ENCODE data around the gene GNG11. TPM values are rescaled to one million over a fixed set of nuclear protein-coding genes. Genes with fewer than 3 reads are reported as not detected.

Gene GNG11
- total and polyA plus RNA-seq, 10 of the 15 experiments (the other 5 are each of a cell fraction or from before 2014, with no cell fraction given) = 0.15 to 2.4 (median 0.84) TPM

GRCh38 chr7:93879356-93879755 is 42.2 kb upstream of the GNG11 start:
- H3K27ac ChIP-seq (ENCODE audit: control insufficient read depth, insufficient read depth) = no peak overlapping the region
- in situ Hi-C loops (cut with MboI) = no loop called here

More at GRCh38 chr7:93879356-93879755, 42.2 kb upstream of the GNG11 start:
- no peak for ATAC-seq
- Histone ChIP-seq H3K9me3 (replicated peaks; ENCODE audit: control insufficient read depth, insufficient read depth, low read length) (no peaks in the 10 kb centered on the region), H3K4me2 (ENCODE audit: control insufficient read depth, insufficient read depth) (no peak overlapping the region), H3K27me3 (replicated peaks in 1 of 2; ENCODE audit: control insufficient read depth in 2 of 2, insufficient read depth in 2 of 2, low read length in 1 of 2) (no peaks in the 10 kb centered on the region), H3K36me3 (ENCODE audit: control insufficient read depth in 2 of 2, insufficient read depth in 2 of 2, low read length in 1 of 2) (no peaks in the 10 kb centered on the region), H3K9ac (ENCODE audit: control insufficient read depth, insufficient read depth, low read length) (no peak overlapping the region), H3K4me3 (no peak overlapping the region), H2AFZ (ENCODE audit: control insufficient read depth, low read depth, low read length) (no peak overlapping the region), H3K79me2 (ENCODE audit: control insufficient read depth, insufficient read depth, low read length) (no peaks in the 10 kb centered on the region), H4K20me1 (ENCODE audit: control insufficient read depth, insufficient read depth) (no peaks in the 10 kb centered on the region), H3K4me1 (ENCODE audit: control insufficient read depth, insufficient read depth, low read length) (no peaks in the 10 kb centered on the region)
- POLR2A ChIA-PET = no interaction called here
- FAIRE-seq = no peak
- SMC1A ChIA-PET (ENCODE audit: uncharacterized antibody, unreplicated experiment) = no interaction called here
- no peak for DNase-seq (ENCODE audit: low read depth, low spot score)
- no TSS peak for BruUV-seq (replicated peaks)
- RAD21 ChIA-PET (ENCODE audit: unreplicated experiment) = no interaction called here
- intact Hi-C loops (cut with micrococcal nuclease; ENCODE audit: unreplicated experiment) = no loop called here
- TF ChIP-seq RAD21 (IDR thresholded peaks at IDR 0.05; ENCODE audit: insufficient read depth, low read depth, low read length) (no peak), HCFC1 (IDR thresholded peaks at IDR 0.05; ENCODE audit: low read length) (no peak), PRDM15 (CRISPR knock-in tag; IDR thresholded peaks at IDR 0.05) (no peak), BCL3 (IDR thresholded peaks at IDR 0.05; ENCODE audit: borderline replicate concordance, insufficient read depth, low read depth, low read length, poor library complexity, severe bottlenecking) (no peak), ASH2L (IDR thresholded peaks at IDR 0.05; ENCODE audit: borderline replicate concordance, low read depth) (no peak), RFX5 (IDR thresholded peaks at IDR 0.05; ENCODE audit: low read depth, low read length) (no peak), RBBP5 (conservative IDR thresholded peaks at IDR 0.05) (no peak), REST (IDR thresholded peaks at IDR 0.05; ENCODE audit: low read depth, low read length) (no peak), NFYB (IDR thresholded peaks at IDR 0.05; ENCODE audit: insufficient read depth, low read depth, low read length) (no peak)
- CTCF ChIA-PET = no interaction called here

All from GM12878 (cell line).